Measurements from ENCODE around the gene YKT6.

YKT6 gene

GRCh38 chr7:44263326-44264082, 62.7 kb downstream of the YKT6 start:
- DNase-seq: no peak

Measured in T1000 (cell line).